HG03442 (cell line): Measurements from ENCODE around the gene LGI1.

Source experiments
- ATAC-seq: cut with Tn5 transposase; IDR thresholded peaks from one replicate; pipeline ENCODE4 v1.9.1; 2021; ENCODE audit warnings: mild to moderate bottlenecking, moderate library complexity; ENCODE audit not compliant: unreplicated experiment

LGI1 gene

DNA sequence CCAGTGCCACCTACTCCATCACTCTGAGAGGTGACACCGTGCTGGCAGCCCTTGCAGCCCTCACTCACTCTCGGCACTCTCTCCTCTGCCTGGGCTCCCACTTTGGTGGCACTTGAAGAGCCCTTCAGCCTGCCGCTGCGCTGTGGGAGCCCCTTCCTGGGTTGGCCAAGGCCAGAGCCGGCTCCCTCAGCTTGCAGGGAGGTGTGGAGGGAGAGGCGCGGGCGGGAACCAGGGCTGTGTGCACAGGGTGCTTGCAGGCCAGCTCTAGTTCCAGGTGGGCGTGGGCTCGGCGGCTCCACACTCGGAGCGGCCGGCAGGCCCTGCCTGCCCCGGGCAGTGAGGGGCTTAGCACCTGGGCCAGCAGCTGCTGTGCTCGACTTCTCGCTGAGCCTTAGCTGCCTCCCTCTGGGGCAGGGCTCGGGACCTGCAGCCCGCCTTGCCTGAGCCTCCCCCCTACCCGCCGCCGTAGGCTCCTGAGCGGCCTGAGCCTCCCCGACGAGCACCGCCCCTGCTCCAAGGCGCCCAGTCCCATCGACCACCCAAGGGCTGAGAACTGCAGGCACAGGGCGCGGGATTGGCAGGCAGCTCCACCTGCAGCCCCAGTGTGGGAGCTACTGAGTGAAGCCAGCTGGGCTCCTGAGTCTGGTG, 87.4 kb downstream of the LGI1 start:
- no peak for ATAC-seq
